Measurements from ENCODE around the gene MREG. TPM values are rescaled to one million over a fixed set of nuclear protein-coding genes. Genes with fewer than 3 reads are reported as not detected.
"Not testable (repeated sequence)": the region's sequence is repeated elsewhere in the genome, so short reads cannot be mapped to it uniquely, and the experiment has no call there.

The MREG gene
- total and polyA plus RNA-seq, 2 experiments from 2014 or later, result 19.4 to 25.3 TPM

- H3K4me3 ChIP-seq; H3K36me3 ChIP-seq (ENCODE audit: insufficient read depth); H3K27ac ChIP-seq (ENCODE audit: low read depth); H2AFZ ChIP-seq; H3F3A ChIP-seq (replicated peaks; ENCODE audit: low read depth); H3K9me2 ChIP-seq (ENCODE audit: insufficient read depth); H3K4me1 Mint-ChIP-seq; H4K20me1 ChIP-seq (replicated peaks; ENCODE audit: insufficient read depth); H3K27me3 Mint-ChIP-seq (ENCODE audit: insufficient read depth, low read depth, poor library complexity); ATAC-seq; H3K4me2 ChIP-seq; H3K4me3 Mint-ChIP-seq; H3K27me3 ChIP-seq (ENCODE audit: insufficient read depth); H3K27ac Mint-ChIP-seq; DNase-seq (ENCODE audit: low spot score): not testable (repeated sequence)
- peaks cover 93% of the 10 kb centered on the region for H3K36me3 Mint-ChIP-seq (ENCODE audit: low read depth)
- peaks cover 51% of the 10 kb centered on the region for H3K9me3 Mint-ChIP-seq
- Histone ChIP-seq H3K79me2 (replicated peaks; ENCODE audit: insufficient read depth) (peaks cover 69% of the 10 kb centered on the region), H3K4me1 (ENCODE audit: insufficient read depth) (peaks cover 15% of the 10 kb centered on the region)
These were observed 24.7 kb downstream of the MREG start for GRCh38 chr2:215988556-215989207.

- no peak for DNase-seq (ENCODE audit: low spot score)
- H3K27me3 Mint-ChIP-seq (ENCODE audit: insufficient read depth, low read depth, poor library complexity), result peaks cover 3% of the 10 kb centered on the region
- no peaks in the 10 kb centered on the region; the same call in 1 of the 3 replicates for H3K4me1 Mint-ChIP-seq
- H3K27ac Mint-ChIP-seq, result no peak overlapping the region
- no peak overlapping the region for H3K4me3 Mint-ChIP-seq
- Histone ChIP-seq H3K4me2 (no peak overlapping the region), H2AFZ (no peak overlapping the region), H3K27ac (ENCODE audit: low read depth) (no peak overlapping the region), H3K9me2 (ENCODE audit: insufficient read depth) (no peaks in the 10 kb centered on the region), H3K36me3 (ENCODE audit: insufficient read depth) (peaks cover 9% of the 10 kb centered on the region; the same call in 1 of the 2 replicates), H3K27me3 (ENCODE audit: insufficient read depth) (no peaks in the 10 kb centered on the region), H3K4me3 (no peak overlapping the region), H3F3A (replicated peaks; ENCODE audit: low read depth) (no peaks in the 10 kb centered on the region), H4K20me1 (replicated peaks; ENCODE audit: insufficient read depth) (peaks cover 3% of the 10 kb centered on the region; the same call in 1 of the 2 replicates), H3K4me1 (ENCODE audit: insufficient read depth) (no peaks in the 10 kb centered on the region; the same call in 1 of the 2 replicates), H3K79me2 (replicated peaks; ENCODE audit: insufficient read depth) (peaks cover 52% of the 10 kb centered on the region)
- no peak for ATAC-seq
- H3K36me3 Mint-ChIP-seq (ENCODE audit: low read depth), result peaks cover 71% of the 10 kb centered on the region
- peaks cover 31% of the 10 kb centered on the region for H3K9me3 Mint-ChIP-seq
- no peak for TF ChIP-seq ZNF331 (CRISPR knock-in tag; IDR thresholded peaks at IDR 0.05; ENCODE audit: low read depth)
- TF ChIP-seq JUNB (IDR thresholded peaks at IDR 0.05; ENCODE audit: unreplicated experiment), result no peak
- TF ChIP-seq POLR2AphosphoS5 (IDR thresholded peaks at IDR 0.05; ENCODE audit: low read depth), result no peak
- no peak for TF ChIP-seq STAT1 (IDR thresholded peaks at IDR 0.05; ENCODE audit: unreplicated experiment)
- TF ChIP-seq NANOG (IDR thresholded peaks at IDR 0.05; ENCODE audit: borderline replicate concordance), result no peak
- no peak for TF ChIP-seq ETS1 (IDR thresholded peaks at IDR 0.05)
- TF ChIP-seq ZNF462 (CRISPR knock-in tag; IDR thresholded peaks at IDR 0.05), result no peak
- no peak for TF ChIP-seq CTCF (conservative IDR thresholded peaks at IDR 0.05; ENCODE audit: low read depth in 2 of 2)
- no peak for TF ChIP-seq ZNF114 (CRISPR knock-in tag; IDR thresholded peaks at IDR 0.05)
- TF ChIP-seq EZH2phosphoT487 (IDR thresholded peaks at IDR 0.05; ENCODE audit: unreplicated experiment), result no peak
- no peak for TF ChIP-seq CREB1 (CRISPR knock-in tag; IDR thresholded peaks at IDR 0.05; ENCODE audit: low read depth)
- no peak for TF ChIP-seq EZH2 (IDR thresholded peaks at IDR 0.05; ENCODE audit: low read depth, unreplicated experiment)
These were observed 28.1 kb downstream of the MREG start for GRCh38 chr2:215985257-215985656.

Measured in GM23338 (cell line).